ENCODE measurements around the gene FLOT1.
"Not testable (repeated sequence)": the region's sequence is repeated elsewhere in the genome, so short reads cannot be mapped to it uniquely, and the experiment has no call there.

The FLOT1 gene

DNA sequence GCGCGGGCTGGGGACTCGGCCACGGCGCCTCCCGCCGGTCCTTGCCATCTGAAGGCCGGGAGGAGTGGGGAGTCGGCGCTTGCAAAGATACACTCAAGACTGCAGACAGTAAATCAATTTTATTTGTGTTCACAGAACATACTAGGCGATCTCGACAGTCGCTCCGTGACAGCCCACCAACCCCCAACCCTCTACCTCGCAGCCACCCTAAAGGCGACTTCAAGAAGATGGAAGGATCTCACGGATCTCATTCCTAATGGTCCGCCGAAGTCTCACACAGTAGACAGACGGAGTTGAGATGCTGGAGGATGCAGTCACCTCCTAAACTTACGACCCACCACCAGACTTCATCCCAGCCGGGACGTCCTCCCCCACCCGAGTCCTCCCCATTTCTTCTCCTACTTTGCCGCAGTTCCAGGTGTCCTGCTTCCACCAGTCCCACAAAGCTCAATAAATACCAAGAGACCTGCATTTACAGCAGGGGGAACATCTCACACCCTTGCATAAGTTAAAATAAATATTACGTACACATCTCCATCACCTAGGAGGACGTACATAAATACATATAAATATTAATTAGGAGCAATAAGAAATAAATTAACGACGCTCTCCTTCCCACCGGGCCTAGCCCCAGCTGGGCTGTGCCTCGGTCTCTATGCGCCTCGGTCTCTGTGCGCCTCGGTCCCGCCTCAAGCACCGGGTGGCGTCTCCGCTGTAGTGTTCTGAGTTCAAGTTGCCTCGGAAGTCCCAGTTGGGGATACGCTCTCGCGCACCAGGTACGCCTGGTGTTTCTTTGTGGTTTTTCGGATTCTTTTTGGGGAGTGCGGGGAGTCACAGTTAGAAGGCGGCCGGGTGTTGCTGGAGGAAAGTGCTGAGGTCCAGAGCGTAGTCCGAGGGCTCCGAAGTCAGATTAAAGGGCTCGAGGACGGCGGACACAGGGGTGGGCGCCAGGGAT lies 889 bp upstream of the FLOT1 start:
- peak; percentile 53 for DNase-seq

DNA sequence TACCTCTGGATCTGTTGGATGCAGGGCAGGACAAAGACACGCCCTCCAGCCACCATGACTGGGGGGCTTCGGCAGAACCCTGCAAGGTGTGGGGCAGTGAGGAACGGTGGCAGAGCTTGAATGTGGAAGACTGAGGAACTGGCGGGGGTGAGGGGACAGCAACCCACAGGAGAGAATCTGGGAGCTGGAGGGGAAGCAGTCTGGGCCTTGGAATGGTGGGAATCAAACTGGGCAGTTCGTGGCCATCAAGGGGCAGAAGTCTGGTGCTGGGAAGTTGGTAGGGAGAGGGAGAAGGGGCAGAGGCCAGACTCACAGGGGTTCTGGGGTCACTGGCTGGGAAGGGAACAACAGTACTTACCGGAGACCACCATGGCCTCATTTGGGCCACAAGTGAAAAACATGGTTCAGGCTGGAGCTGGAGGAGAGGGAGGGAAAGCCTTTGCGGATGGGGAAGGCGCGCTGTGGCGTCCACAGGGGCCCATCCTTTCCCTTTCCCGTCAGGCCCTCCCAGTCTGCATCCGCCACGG lies 635 bp downstream of the FLOT1 start:
- no peak for DNase-seq

DNA sequence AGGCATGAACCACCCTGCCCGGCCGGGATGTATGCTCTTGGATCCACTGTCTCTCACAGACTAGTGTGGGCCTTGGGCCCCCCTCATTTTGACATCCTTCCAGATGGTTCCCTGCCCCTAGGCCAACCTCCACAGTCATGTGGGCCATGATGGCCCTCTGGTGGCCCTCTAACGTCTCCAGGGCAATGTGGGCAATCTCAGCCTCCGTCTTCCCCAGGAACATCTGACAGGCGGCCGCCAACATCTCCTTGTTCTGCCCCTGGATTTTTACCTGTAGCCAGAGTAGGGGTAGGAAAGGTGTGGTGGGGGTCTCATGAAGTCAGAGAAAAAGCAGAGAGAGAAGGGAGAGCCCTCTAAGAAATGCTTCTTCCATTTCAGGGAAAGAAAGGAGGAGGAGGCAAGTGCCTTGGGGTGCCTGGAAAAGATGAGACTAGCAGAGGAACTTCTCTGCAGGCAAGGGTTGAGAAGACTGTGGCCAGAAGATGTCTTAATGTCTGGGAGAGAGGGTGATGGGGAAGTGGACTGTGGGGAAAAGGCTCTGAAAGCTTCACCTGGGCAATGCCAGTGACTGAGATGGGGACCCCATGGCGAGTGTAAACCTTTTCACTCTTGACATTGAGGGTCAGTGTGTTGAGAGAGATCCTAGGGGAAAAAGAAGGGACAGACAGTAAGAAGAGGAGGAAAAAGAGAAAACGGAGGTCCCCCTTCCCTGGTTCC lies 1.3 kb downstream of the FLOT1 start:
- no peak for DNase-seq

DNA sequence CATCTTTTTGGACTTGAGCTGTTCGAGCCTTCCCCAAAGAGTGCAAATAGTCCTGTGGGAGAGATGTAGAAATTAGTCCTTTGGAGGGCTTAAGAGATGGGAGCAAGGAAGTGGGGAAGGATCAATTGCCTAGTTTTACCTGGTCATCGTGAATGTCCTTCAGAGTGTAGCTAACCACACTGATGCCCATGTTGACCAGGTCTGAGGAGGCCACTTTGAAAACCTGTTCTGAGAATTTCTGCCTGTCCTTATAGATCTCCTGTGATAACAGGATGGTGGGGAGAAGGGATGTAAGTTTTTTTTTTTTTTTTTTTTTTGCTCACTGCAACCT lies 2.0 kb downstream of the FLOT1 start:
- DNase-seq: no peak

DNA sequence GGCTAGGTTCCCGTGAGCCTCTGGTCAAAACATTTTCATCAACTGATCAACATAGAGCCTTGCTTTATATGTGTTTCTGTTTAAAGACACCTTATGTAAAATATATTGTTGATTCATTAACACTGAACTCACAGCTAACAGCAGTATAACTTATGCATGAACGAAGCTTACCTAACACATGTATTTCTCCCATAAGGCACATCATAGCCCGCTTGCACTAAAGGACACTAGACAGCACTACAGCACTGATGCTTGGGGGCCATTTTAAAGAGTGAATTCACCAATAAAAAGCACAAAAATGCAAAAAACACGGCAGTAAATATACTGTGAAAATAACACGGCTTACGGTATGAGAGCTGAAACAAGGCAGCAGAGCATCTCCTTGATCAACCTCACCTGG lies 4.0 kb downstream of the FLOT1 start:
- DNase-seq: no peak

DNA sequence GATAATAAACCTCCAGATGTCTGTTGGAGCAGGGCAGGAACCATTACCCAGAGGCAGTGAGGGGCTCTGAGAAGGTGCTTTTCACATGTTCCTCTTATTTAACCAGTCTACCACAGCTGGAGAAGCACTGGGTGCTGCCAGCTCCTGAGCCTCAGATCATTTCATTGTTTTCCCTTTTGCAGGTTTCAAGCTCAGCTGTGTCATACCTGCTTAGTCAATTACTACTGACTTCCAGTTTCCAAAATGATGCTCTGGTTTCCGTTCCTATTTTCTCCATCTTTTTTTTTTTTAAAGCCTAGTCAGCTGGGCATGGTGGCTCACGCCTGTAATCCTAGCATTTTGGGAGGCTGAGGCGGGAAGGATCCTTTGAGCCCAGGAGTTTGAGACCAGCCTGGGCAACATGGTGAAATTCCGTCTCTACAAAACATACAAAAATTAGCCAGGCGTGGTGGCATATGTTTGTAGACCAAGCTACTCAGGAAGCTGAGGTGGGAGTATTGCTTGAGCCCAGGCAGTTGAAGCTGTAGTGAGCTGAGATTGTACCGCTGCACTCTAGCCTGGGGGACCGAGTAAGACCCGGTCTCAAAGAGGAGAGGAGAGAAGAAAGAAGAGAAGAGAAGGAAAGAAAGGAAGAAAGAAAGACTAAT lies 6.7 kb downstream of the FLOT1 start:
- no peak for DNase-seq

DNA sequence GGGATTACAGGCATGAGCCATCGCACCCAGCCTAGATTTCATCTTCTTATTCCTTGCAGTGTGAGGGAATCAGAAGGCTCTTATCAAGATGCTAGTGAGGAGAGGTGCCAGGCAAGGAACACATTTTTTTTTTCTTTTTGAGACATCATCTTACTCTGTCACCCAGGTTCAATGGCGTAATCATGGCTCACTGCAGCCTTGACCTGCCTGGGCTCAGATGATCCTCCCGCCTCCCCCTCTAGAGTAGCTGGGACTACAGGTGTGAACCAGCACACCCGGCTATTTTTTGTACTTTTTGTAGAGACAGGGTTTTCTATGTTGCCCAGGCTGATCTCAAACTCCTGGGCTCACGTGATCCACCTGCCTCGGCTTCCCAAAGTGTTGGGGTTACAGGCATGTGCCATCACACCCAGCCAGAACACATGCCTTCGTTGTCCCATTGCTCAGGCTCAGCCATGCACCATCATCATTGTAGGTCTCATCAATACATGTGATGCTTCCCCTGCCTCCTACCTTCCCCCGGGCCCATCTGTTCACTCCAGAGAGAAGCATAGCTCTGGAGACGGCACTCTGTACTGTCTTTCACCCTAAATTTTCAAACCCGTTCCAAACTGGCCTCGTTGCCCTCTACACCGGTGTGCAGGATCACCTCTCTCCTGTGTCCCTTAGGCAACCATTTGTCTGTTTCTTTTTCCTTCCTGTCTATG lies 10.1 kb downstream of the FLOT1 start:
- no peak for DNase-seq

DNA sequence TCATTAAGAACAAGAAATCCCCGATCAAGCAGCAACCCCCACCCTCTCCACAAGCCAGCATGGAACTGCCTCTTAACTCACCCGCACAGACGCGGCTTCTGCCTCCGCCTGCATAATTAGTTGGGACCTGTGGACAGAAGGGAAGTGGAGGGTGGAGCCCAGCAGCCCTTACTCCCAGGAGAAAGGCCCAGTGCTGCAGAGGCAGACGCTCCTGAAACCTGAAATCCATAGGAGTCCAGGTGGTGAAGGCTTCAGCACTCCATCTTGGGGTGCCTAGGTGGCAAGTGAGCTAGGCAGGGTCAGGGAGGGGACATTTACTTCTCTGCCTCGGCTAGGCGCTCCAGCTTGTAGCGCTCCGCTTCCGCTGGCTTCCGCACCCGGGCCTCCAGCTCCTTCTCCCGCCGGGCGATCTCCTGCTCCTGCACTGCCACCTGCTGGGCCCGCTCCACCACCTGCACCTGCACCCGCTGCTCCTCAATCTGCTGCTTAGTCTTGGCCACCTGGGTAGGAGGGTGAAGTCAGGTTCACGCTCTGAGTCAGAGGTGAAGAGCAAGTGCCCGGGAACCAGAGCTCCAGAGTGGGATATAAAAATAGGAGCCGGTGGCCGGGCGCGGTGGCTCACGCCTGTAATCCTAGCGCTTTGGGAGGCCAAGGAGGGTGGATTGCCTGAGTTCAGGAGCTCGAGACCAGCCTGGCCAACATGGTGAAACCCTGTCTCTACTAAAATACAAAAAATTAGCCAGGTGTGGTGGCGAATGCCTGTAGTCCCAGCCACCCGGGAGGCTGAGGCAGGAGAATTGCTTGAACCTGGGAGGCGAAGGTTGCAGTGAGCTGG lies 11.7 kb downstream of the FLOT1 start:
- peak; percentile 84 for DNase-seq

DNA sequence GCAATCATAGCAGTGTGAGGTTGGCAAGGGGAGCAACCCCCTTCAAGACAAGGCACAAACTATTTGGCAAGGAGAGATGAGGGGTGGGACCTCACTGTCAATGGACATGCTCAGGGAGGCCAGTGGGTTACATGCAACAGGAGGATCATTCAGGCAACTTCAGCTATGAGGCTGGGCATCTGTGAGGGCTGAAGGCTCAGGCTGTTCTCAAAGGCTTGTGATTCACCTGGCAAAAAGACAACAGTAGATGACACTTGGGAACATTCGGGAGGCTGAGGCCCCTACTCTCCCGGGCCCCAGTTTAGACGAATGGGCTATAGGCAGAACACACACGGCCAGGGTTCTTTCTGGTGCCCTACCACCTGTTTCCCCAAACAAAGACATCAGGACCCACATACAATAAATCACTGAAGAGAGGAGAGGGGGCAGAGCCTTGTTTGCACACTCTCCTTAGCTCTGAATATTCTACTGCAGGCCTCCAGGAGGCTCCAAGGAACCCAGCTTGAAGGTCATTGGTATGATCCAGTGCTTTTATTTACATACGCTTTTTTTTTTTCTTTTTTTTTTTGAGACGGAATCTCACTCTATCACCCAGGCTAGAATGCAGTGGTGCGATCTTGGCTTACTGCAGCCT lies 14.4 kb downstream of the FLOT1 start:
- DNase-seq: no peak

DNA sequence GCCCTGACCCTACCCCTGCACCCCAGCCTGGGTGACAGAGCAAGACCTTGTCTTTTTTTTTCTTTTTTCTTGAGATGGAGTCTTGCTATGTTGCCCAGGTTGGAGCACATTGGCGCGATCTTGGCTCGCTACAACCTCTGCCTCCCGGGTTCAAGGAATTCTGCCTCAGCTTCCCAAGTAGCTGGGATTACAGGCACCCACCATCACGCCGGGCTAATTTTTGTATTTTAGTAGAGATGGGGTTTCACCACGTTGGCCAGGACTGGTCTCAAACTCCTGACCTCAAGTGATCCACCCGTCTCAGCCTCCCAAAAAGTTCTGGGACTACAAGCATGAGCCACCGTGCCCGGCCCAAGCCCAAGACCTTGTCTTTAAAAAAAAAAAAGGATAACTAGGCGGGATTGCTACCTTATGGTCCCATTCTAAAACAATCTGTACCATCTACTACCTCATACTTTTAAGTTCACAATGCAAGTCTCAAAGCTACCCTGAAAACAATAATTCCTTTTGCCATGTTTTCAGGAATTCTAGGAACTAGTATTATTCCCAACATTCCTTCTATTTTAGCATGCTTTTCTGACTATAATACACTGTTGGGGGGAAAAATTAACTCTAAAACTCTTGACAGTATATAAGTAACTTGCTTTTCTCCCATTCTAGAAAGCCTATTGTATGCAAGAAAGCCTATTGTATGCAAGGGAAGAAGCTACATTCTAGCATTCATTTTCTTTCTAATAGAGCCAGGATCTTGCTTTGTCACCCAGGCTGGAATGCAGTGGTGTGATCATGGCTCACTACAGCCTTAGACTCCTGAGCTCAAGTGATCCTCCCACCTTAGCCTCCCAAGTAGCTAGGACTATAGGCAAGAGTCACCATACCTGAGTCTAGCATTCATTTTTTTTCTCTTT lies 15.7 kb downstream of the FLOT1 start:
- no peak for DNase-seq

DNA sequence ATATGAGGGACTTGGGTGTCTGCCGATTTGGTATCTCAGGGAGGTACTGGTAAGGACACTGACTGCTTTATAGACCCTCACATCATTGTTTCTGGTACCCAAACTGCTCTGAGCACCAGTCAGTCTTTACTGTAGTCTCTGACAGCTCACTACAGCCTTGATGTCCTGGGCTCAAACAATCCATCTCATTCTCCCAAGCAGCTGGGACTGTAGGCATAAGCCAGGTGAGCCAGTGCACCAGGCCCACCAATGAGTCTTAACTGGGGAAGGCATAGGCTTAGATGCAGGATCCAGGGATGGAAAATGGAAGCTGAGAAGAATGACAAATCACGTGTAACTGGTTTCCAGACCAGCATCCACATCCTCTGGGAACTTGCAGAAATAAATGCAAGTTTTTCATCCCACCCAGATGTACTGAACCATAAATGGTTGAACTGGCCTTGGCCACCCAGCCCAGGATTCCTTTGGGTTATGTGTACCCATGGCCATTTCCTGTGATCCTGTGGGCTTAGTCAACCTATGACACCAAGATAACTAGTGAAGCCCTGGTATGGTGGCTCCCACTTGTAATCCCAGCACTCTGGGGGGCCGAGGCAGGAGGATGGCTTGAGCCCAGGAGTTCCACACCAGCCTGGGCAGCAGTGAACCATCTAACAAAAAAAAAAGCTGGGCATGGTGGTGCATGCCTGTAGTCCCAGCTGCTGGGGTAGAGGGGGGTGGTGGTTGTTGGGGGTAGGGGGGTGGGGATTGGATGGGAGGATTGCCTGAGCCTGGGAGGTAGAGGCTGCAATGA lies 16.6 kb downstream of the FLOT1 start:
- DNase-seq: peak; percentile 12

DNA sequence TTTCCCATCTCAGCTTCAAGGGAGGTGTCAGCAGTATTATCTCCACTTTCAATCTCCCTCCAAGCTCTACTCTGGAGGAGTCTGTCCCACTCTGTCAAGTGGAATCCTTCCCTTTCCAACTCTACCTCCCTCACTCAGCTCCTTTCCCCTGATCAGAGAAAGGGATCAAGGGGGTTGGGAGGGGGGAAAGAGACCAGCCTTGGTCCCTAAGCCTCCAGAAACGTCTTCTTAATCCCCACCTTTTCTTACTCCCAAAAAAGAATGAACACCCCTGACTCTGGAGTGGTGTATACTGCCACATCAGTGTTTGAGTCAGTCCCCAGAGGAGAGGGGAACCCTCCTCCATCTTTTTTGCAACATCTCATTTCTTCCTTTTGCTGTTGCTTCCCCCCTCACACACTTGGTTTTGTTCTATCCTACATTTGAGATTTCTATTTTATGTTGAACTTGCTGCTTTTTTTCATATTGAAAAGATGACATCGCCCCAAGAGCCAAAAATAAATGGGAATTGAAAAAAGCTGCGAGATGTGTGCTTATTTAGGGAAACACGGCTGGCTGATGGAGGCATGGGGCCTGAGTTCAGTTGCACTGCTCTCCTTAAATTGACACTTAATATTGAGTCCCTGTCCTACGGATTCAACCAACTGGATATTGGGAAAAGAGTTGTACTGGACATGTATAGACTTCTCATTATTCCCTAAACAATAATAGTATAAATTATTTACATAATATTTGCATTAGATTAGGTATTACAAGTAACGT lies 17.4 kb downstream of the FLOT1 start:
- DNase-seq: no peak

DNA sequence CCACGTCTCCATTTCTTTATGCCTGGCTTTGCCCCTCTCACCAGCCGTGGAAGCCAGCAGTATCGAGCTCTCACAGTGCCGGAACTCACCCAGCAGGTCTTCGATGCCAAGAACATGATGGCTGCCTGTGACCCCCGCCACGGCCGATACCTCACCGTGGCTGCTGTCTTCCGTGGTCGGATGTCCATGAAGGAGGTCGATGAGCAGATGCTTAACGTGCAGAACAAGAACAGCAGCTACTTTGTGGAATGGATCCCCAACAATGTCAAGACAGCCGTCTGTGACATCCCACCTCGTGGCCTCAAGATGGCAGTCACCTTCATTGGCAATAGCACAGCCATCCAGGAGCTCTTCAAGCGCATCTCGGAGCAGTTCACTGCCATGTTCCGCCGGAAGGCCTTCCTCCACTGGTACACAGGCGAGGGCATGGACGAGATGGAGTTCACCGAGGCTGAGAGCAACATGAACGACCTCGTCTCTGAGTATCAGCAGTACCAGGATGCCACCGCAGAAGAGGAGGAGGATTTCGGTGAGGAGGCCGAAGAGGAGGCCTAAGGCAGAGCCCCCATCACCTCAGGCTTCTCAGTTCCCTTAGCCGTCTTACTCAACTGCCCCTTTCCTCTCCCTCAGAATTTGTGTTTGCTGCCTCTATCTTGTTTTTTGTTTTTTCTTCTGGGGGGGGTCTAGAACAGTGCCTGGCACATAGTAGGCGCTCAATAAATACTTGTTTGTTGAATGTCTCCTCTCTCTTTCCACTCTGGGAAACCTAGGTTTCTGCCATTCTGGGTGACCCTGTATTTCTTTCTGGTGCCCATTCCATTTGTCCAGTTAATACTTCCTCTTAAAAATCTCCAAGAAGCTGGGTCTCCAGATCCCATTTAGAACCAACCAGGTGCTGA lies 18.4 kb downstream of the FLOT1 start:
- DNase-seq: not testable (repeated sequence)

DNA sequence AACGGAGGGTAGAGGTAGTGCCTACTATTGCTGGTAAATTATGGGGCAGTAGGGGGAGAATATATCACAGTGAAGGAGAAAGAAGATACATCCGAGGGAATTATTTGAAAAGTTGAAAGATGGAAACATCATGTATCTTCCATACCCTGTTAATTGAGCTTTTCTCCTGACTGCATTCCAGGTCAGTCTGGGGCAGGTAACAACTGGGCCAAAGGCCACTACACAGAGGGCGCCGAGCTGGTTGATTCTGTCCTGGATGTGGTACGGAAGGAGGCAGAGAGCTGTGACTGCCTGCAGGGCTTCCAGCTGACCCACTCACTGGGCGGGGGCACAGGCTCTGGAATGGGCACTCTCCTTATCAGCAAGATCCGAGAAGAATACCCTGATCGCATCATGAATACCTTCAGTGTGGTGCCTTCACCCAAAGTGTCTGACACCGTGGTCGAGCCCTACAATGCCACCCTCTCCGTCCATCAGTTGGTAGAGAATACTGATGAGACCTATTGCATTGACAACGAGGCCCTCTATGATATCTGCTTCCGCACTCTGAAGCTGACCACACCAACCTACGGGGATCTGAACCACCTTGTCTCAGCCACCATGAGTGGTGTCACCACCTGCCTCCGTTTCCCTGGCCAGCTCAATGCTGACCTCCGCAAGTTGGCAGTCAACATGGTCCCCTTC lies 19.2 kb downstream of the FLOT1 start:
- DNase-seq: not testable (repeated sequence)

DNA sequence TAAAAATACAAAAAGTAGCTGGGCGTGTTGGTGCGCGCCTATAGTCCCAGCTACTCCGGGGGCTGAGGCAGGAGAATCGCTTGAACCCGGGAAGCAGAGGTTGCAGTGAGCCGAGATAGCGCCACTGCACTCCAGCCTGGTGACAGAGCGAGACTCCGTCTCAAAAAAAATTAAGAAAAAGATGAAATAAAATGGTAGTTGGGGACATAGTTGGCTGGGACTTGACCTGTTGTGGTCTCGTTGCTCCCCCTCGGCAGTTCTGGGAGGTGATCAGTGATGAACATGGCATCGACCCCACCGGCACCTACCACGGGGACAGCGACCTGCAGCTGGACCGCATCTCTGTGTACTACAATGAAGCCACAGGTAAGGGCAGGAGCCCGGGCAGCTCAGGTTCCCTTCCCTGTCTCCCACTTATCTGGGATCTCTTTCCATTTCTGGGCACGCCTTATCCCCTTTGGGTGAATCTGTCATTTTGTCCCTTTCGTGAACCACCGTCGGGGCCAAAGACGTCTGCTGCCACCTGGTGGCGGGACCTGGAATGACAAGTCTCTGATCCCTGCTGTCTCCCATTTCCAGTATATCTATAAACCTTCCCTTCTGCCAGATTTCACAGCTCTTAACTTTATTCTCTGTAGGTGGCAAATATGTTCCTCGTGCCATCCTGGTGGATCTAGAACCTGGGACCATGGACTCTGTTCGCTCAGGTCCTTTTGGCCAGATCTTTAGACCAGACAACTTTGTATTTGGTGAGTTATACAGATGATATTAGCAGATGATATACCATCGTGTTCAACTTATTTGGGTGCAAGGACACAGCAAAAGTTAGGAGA lies 20.0 kb downstream of the FLOT1 start:
- peak; percentile 54 for DNase-seq

DNA sequence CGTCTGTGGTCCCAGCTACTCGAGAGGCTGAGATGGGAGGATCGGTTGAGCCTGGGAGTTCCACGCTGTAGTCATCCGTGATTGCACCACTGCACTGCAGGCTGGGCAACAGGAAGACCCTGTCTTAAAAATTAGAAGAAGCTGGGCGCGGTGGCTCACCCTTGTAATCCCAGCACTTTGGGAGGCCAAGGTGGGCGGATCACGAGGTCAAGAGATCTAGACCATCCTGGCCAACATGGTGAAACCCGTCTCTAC lies 20.5 kb downstream of the FLOT1 start:
- DNase-seq: not testable (repeated sequence)
